ENCODE measurements around the gene SNU13. TPM values are rescaled to one million over a fixed set of nuclear protein-coding genes. Genes with fewer than 3 reads are reported as not detected.
"Not testable (repeated sequence)": the region's sequence is repeated elsewhere in the genome, so short reads cannot be mapped to it uniquely, and the experiment has no call there.

Gene SNU13
- total RNA-seq = 61.6 and 67.5 TPM in 2 replicates
- 164 and 230 TPM in 2 replicates for polyA plus RNA-seq
- 136 and 191 TPM in 2 replicates for polyA plus RNA-seq (2012)
- 119 and 235 TPM in 2 replicates for polyA minus RNA-seq (ENCODE audit: low replicate concordance)

- Histone ChIP-seq H3K36me3 (ENCODE audit: control insufficient read depth, insufficient read depth, low read length) (no peaks in the 10 kb centered on the region), H3K27me3 (ENCODE audit: control insufficient read depth, insufficient read depth, low read length) (no peaks in the 10 kb centered on the region), H3K9me3 (ENCODE audit: control insufficient read depth, insufficient read depth, low read depth, low read length) (no peaks in the 10 kb centered on the region), H3K9ac (ENCODE audit: insufficient read depth, low read length) (peak within 1 kb of the TSS; percentile 93), H3K27ac (ENCODE audit: insufficient read depth, low read length) (peak within 1 kb of the TSS; percentile 97), H3K79me2 (ENCODE audit: control insufficient read depth, insufficient read depth, low read length) (peaks cover 49% of the 10 kb centered on the region), H3K4me1 (ENCODE audit: control insufficient read depth, extremely low read depth, insufficient read depth, low read length) (no peaks in the 10 kb centered on the region), H2AFZ (ENCODE audit: low read length) (peak within 1 kb of the TSS; percentile 59), H4K20me1 (ENCODE audit: control insufficient read depth, extremely low read depth, insufficient read depth, low read length) (no peaks in the 10 kb centered on the region), H3K4me3 (replicated peaks in 1 of 4; ENCODE audit: control extremely low read depth in 1 of 4, insufficient read depth in 1 of 4, low read depth in 3 of 4, low read length in 4 of 4) (peak within 1 kb of the TSS; percentile 74 to 97 (median 88)), H3K4me2 (ENCODE audit: extremely low read depth, insufficient read depth, low read length) (peak within 1 kb of the TSS; percentile 98)
- TF ChIP-seq EZH2 (IDR thresholded peaks at IDR 0.05; ENCODE audit: low read length, missing control alignments) (no peak), CTCF (conservative IDR thresholded peaks at IDR 0.05 in 1 of 2, IDR thresholded peaks at IDR 0.05 in 1 of 2; ENCODE audit: low read depth in 1 of 2, low read length in 2 of 2) (no peak)
- peak; percentile 91 to 92 for DNase-seq (ENCODE audit: low read depth in 2 of 2)
These were observed at the start of gene SNU13 for GRCh38 chr22:41688365-41689211. Gene SNU13 (minus strand): TSS chr22:41688867. CDS start chr22:41688796, 71 bp downstream.

GRCh38 chr22:41733241-41733640, 44.6 kb upstream of the SNU13 start:
- not testable (repeated sequence) for H3K9me3 ChIP-seq (ENCODE audit: control insufficient read depth, insufficient read depth, low read depth, low read length); DNase-seq (ENCODE audit: low read depth in 2 of 2); H3K27ac ChIP-seq (ENCODE audit: insufficient read depth, low read length); H2AFZ ChIP-seq (ENCODE audit: low read length); H3K36me3 ChIP-seq (ENCODE audit: control insufficient read depth, insufficient read depth, low read length); H3K4me3 ChIP-seq (replicated peaks in 1 of 4; ENCODE audit: control extremely low read depth in 1 of 4, insufficient read depth in 1 of 4, low read depth in 3 of 4, low read length in 4 of 4); H3K4me1 ChIP-seq (ENCODE audit: control insufficient read depth, extremely low read depth, insufficient read depth, low read length); H3K79me2 ChIP-seq (ENCODE audit: control insufficient read depth, insufficient read depth, low read length); H3K27me3 ChIP-seq (ENCODE audit: control insufficient read depth, insufficient read depth, low read length); H3K4me2 ChIP-seq (ENCODE audit: extremely low read depth, insufficient read depth, low read length); H3K9ac ChIP-seq (ENCODE audit: insufficient read depth, low read length); H4K20me1 ChIP-seq (ENCODE audit: control insufficient read depth, extremely low read depth, insufficient read depth, low read length)

- no peaks in the 10 kb centered on the region for H3K36me3 ChIP-seq (ENCODE audit: control insufficient read depth, insufficient read depth, low read length)
These were observed 43.6 kb upstream of the SNU13 start for GRCh38 chr22:41732096-41732772.

More at GRCh38 chr22:41732096-41732772, 43.6 kb upstream of the SNU13 start:
- TF ChIP-seq CTCF (conservative IDR thresholded peaks at IDR 0.05 in 1 of 2, IDR thresholded peaks at IDR 0.05 in 1 of 2; ENCODE audit: low read depth in 1 of 2, low read length in 2 of 2) = no peak
- no peak for TF ChIP-seq EZH2 (IDR thresholded peaks at IDR 0.05; ENCODE audit: low read length, missing control alignments)
- Histone ChIP-seq H3K27me3 (ENCODE audit: control insufficient read depth, insufficient read depth, low read length) (peaks cover 7% of the 10 kb centered on the region), H3K9me3 (ENCODE audit: control insufficient read depth, insufficient read depth, low read depth, low read length) (no peaks in the 10 kb centered on the region), H3K4me3 (replicated peaks in 1 of 4; ENCODE audit: control extremely low read depth in 1 of 4, insufficient read depth in 1 of 4, low read depth in 3 of 4, low read length in 4 of 4) (no peak overlapping the region), H2AFZ (ENCODE audit: low read length) (no peak overlapping the region), H3K9ac (ENCODE audit: insufficient read depth, low read length) (no peak overlapping the region), H3K27ac (ENCODE audit: insufficient read depth, low read length) (no peak overlapping the region), H3K4me2 (ENCODE audit: extremely low read depth, insufficient read depth, low read length) (no peak overlapping the region), H3K4me1 (ENCODE audit: control insufficient read depth, extremely low read depth, insufficient read depth, low read length) (no peaks in the 10 kb centered on the region), H4K20me1 (ENCODE audit: control insufficient read depth, extremely low read depth, insufficient read depth, low read length) (no peaks in the 10 kb centered on the region), H3K79me2 (ENCODE audit: control insufficient read depth, insufficient read depth, low read length) (no peaks in the 10 kb centered on the region)
- DNase-seq (ENCODE audit: low read depth in 2 of 2) = no peak

All from fibroblast of lung (primary cell).